ENCODE measurements around the gene CFAP20DC. TPM values are rescaled to one million over a fixed set of nuclear protein-coding genes. Genes with fewer than 3 reads are reported as not detected.

The CFAP20DC gene
- polyA plus RNA-seq, 2 of the 4 experiments (the other 2 are of a cell fraction): 2.5 to 6.0 TPM

DNA sequence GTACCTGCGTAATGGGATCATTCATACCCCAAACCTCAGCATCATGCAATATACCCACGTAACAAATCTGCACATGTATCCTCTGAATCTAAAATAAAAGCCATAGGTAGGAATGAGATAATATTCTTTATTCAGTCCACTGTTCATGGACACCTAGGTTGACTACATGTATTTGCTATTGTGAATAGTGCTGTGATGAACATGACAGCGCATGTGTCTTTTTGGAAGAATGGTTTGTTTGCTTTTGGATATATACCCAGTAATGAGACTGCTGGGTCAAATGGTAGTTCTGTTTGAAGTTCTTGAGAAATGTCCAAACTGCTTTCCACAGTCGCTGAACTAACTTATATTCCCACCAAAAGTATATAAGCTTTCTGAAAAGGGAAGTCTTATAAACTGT is 265.4 kb downstream of the CFAP20DC start:
- no peak for ATAC-seq
- FAIRE-seq: no peak
- no peak for DNase-seq (ENCODE audit: low read depth in 1 of 2, low spot score in 1 of 2)
- Histone ChIP-seq H3K27ac (no peak overlapping the region), H3K9me3 (no peaks in the 10 kb centered on the region), H3K4me2 (no peak overlapping the region), H3K4me3 (no peak overlapping the region), H3K4me1 (no peaks in the 10 kb centered on the region)
- POLR2A ChIA-PET: no interaction called here
- WGBS (ENCODE audit: missing lambda C conversion rate): 19% methylated on average over 4 of the region's 4 CpGs
- CTCF ChIA-PET: no interaction called here
- TF ChIP-seq FOSL2 (IDR thresholded peaks at IDR 0.05): no peak
- no peak for TF ChIP-seq FOSL2 (CRISPR knock-in tag; IDR thresholded peaks at IDR 0.05)
- TF ChIP-seq ZNF302 (CRISPR knock-in tag; IDR thresholded peaks at IDR 0.05): no peak
- TF ChIP-seq EHMT2 (IDR thresholded peaks at IDR 0.05; ENCODE audit: low read depth): no peak
- no peak for TF ChIP-seq MYC (IDR thresholded peaks at IDR 0.05; ENCODE audit: borderline replicate concordance, low read length)
- TF ChIP-seq, protein P1, sequence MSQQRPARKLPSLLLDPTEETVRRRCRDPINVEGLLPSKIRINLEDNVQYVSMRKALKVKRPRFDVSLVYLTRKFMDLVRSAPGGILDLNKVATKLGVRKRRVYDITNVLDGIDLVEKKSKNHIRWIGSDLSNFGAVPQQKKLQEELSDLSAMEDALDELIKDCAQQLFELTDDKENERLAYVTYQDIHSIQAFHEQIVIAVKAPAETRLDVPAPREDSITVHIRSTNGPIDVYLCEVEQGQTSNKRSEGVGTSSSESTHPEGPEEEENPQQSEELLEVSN (IDR thresholded peaks at IDR 0.05; ENCODE audit: borderline replicate concordance, low read depth): no peak
- TF ChIP-seq PHF8 (IDR thresholded peaks at IDR 0.05; ENCODE audit: borderline replicate concordance, low read depth): no peak
- no peak for TF ChIP-seq CEBPB (IDR thresholded peaks at IDR 0.05)
- TF ChIP-seq HDAC2 (IDR thresholded peaks at IDR 0.05): no peak
- TF ChIP-seq, protein P2, sequence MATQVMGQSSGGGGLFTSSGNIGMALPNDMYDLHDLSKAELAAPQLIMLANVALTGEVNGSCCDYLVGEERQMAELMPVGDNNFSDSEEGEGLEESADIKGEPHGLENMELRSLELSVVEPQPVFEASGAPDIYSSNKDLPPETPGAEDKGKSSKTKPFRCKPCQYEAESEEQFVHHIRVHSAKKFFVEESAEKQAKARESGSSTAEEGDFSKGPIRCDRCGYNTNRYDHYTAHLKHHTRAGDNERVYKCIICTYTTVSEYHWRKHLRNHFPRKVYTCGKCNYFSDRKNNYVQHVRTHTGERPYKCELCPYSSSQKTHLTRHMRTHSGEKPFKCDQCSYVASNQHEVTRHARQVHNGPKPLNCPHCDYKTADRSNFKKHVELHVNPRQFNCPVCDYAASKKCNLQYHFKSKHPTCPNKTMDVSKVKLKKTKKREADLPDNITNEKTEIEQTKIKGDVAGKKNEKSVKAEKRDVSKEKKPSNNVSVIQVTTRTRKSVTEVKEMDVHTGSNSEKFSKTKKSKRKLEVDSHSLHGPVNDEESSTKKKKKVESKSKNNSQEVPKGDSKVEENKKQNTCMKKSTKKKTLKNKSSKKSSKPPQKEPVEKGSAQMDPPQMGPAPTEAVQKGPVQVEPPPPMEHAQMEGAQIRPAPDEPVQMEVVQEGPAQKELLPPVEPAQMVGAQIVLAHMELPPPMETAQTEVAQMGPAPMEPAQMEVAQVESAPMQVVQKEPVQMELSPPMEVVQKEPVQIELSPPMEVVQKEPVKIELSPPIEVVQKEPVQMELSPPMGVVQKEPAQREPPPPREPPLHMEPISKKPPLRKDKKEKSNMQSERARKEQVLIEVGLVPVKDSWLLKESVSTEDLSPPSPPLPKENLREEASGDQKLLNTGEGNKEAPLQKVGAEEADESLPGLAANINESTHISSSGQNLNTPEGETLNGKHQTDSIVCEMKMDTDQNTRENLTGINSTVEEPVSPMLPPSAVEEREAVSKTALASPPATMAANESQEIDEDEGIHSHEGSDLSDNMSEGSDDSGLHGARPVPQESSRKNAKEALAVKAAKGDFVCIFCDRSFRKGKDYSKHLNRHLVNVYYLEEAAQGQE (IDR thresholded peaks at IDR 0.05): no peak
- no peak for TF ChIP-seq POLR2A (IDR thresholded peaks at IDR 0.05; ENCODE audit: low read length)
- no peak for TF ChIP-seq RFX5 (IDR thresholded peaks at IDR 0.05)
- no peak for TF ChIP-seq HOXB5 (CRISPR knock-in tag; IDR thresholded peaks at IDR 0.05)
- TF ChIP-seq, protein P3, sequence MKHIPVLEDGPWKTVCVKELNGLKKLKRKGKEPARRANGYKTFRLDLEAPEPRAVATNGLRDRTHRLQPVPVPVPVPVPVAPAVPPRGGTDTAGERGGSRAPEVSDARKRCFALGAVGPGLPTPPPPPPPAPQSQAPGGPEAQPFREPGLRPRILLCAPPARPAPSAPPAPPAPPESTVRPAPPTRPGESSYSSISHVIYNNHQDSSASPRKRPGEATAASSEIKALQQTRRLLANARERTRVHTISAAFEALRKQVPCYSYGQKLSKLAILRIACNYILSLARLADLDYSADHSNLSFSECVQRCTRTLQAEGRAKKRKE (CRISPR knock-in tag; IDR thresholded peaks at IDR 0.05; ENCODE audit: low read depth): no peak

DNA sequence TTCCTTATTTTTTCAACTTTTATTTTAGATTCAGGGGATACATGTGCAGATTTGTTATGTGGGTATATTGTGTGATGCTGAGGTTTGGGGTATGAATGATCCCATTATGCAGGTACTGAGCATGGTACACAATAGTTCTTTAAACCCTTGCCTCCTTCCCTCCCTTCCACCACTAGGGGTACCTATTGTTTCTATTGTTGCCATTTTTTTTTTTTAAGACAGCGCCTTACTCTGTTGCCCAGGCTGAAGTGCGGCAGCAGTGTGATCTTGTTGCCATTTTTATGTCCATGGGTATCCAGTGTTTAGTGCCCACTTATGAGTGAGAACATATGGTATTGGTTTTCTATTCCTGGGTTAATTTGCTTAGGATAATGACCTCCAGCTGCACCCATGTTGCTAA is 266.0 kb downstream of the CFAP20DC start:
- whole genome bisulfite sequencing (ENCODE audit: missing lambda C conversion rate): 16% methylated on average over 2 of the region's 2 CpGs
- CTCF ChIA-PET: no interaction called here

More for the DNA sequence above, 266.0 kb downstream of the CFAP20DC start:
- no peak overlapping the region for H3K4me2 ChIP-seq
- ATAC-seq: no peak
- no peaks in the 10 kb centered on the region for H3K9me3 ChIP-seq
- FAIRE-seq: no peak
- no peak for DNase-seq (ENCODE audit: low read depth in 1 of 2, low spot score in 1 of 2)
- H3K4me3 ChIP-seq: no peak overlapping the region
- POLR2A ChIA-PET: no interaction called here
- no peak for TF ChIP-seq EHMT2 (IDR thresholded peaks at IDR 0.05; ENCODE audit: low read depth)
- TF ChIP-seq NFE2L2 (conservative IDR thresholded peaks at IDR 0.05; ENCODE audit: low read length): no peak
- TF ChIP-seq, protein P2 (IDR thresholded peaks at IDR 0.05): no peak
- TF ChIP-seq, protein P4, sequence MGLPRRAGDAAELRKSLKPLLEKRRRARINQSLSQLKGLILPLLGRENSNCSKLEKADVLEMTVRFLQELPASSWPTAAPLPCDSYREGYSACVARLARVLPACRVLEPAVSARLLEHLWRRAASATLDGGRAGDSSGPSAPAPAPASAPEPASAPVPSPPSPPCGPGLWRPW (IDR thresholded peaks at IDR 0.05): no peak
- TF ChIP-seq FOSB (CRISPR knock-in tag; IDR thresholded peaks at IDR 0.05): no peak
- TF ChIP-seq, protein P5, sequence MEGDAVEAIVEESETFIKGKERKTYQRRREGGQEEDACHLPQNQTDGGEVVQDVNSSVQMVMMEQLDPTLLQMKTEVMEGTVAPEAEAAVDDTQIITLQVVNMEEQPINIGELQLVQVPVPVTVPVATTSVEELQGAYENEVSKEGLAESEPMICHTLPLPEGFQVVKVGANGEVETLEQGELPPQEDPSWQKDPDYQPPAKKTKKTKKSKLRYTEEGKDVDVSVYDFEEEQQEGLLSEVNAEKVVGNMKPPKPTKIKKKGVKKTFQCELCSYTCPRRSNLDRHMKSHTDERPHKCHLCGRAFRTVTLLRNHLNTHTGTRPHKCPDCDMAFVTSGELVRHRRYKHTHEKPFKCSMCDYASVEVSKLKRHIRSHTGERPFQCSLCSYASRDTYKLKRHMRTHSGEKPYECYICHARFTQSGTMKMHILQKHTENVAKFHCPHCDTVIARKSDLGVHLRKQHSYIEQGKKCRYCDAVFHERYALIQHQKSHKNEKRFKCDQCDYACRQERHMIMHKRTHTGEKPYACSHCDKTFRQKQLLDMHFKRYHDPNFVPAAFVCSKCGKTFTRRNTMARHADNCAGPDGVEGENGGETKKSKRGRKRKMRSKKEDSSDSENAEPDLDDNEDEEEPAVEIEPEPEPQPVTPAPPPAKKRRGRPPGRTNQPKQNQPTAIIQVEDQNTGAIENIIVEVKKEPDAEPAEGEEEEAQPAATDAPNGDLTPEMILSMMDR (IDR thresholded peaks at IDR 0.05): no peak
- TF ChIP-seq HDAC2 (IDR thresholded peaks at IDR 0.05): no peak
- no peak for TF ChIP-seq CBX8 (IDR thresholded peaks at IDR 0.05)
- no peak for TF ChIP-seq KDM5A (IDR thresholded peaks at IDR 0.05)
- TF ChIP-seq, protein P6, sequence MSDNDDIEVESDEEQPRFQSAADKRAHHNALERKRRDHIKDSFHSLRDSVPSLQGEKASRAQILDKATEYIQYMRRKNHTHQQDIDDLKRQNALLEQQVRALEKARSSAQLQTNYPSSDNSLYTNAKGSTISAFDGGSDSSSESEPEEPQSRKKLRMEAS (IDR thresholded peaks at IDR 0.05): no peak
- TF ChIP-seq, protein P7, sequence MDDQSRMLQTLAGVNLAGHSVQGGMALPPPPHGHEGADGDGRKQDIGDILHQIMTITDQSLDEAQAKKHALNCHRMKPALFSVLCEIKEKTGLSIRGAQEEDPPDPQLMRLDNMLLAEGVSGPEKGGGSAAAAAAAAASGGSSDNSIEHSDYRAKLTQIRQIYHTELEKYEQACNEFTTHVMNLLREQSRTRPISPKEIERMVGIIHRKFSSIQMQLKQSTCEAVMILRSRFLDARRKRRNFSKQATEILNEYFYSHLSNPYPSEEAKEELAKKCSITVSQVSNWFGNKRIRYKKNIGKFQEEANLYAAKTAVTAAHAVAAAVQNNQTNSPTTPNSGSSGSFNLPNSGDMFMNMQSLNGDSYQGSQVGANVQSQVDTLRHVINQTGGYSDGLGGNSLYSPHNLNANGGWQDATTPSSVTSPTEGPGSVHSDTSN (IDR thresholded peaks at IDR 0.05): no peak
- no peak for TF ChIP-seq ZSCAN20 (CRISPR knock-in tag; IDR thresholded peaks at IDR 0.05)
- no peak for TF ChIP-seq SMC3 (IDR thresholded peaks at IDR 0.05)
- TF ChIP-seq BHLHE40 (IDR thresholded peaks at IDR 0.05; ENCODE audit: low read depth, low read length): no peak
- TF ChIP-seq CBX2 (IDR thresholded peaks at IDR 0.05; ENCODE audit: borderline replicate concordance, low read depth): no peak
- no peaks in the 10 kb centered on the region for H3K4me1 ChIP-seq
- H3K27ac ChIP-seq: no peak overlapping the region

Data from A549 (cell line).